HG03025 (cell line): ENCODE data around the gene MPST.

Experiments used
- ATAC-seq: cut with Tn5 transposase; IDR thresholded peaks from one replicate; pipeline ENCODE4 v1.9.1; 2021; ENCODE audit warnings: mild to moderate bottlenecking, moderate library complexity; ENCODE audit not compliant: unreplicated experiment, low FRiP score

The MPST gene

GRCh38 chr22:37021710-37022482 is 2.4 kb downstream of the MPST start:
- no peak for ATAC-seq

- ATAC-seq = no peak
Measured at GRCh38 chr22:37022483-37023337, 3.2 kb downstream of the MPST start.

- ATAC-seq = no peak
Measured at GRCh38 chr22:37023743-37024338, 4.3 kb downstream of the MPST start.

GRCh38 chr22:37024339-37025157 is 5.0 kb downstream of the MPST start:
- no peak for ATAC-seq

GRCh38 chr22:37025500-37026070 is 6.0 kb downstream of the MPST start:
- ATAC-seq = no peak

GRCh38 chr22:37026325-37026724 is 6.8 kb downstream of the MPST start:
- ATAC-seq = no peak

GRCh38 chr22:37027556-37027955 is 8.0 kb downstream of the MPST start:
- no peak for ATAC-seq

- no peak for ATAC-seq
Measured at GRCh38 chr22:37028692-37029674, 9.4 kb downstream of the MPST start.

GRCh38 chr22:37030560-37031281 is 11.2 kb downstream of the MPST start:
- ATAC-seq = no peak

GRCh38 chr22:37032134-37032534 is 12.6 kb downstream of the MPST start:
- no peak for ATAC-seq

GRCh38 chr22:37032535-37033460 is 13.3 kb downstream of the MPST start:
- no peak for ATAC-seq

GRCh38 chr22:37033605-37034430 is 14.3 kb downstream of the MPST start:
- ATAC-seq = no peak

GRCh38 chr22:37036655-37037377 is 17.3 kb downstream of the MPST start:
- ATAC-seq = no peak

- ATAC-seq = no peak
Measured at GRCh38 chr22:37037669-37038068, 18.1 kb downstream of the MPST start.

- no peak for ATAC-seq
Measured at GRCh38 chr22:37039466-37039865, 19.9 kb downstream of the MPST start.
